ENCODE data around the gene PALM3. TPM values are rescaled to one million over a fixed set of nuclear protein-coding genes. Genes with fewer than 3 reads are reported as not detected.

Gene PALM3
- total and polyA plus RNA-seq, 2 experiments from 2014 or later: 16.6 to 45.8 TPM

DNA sequence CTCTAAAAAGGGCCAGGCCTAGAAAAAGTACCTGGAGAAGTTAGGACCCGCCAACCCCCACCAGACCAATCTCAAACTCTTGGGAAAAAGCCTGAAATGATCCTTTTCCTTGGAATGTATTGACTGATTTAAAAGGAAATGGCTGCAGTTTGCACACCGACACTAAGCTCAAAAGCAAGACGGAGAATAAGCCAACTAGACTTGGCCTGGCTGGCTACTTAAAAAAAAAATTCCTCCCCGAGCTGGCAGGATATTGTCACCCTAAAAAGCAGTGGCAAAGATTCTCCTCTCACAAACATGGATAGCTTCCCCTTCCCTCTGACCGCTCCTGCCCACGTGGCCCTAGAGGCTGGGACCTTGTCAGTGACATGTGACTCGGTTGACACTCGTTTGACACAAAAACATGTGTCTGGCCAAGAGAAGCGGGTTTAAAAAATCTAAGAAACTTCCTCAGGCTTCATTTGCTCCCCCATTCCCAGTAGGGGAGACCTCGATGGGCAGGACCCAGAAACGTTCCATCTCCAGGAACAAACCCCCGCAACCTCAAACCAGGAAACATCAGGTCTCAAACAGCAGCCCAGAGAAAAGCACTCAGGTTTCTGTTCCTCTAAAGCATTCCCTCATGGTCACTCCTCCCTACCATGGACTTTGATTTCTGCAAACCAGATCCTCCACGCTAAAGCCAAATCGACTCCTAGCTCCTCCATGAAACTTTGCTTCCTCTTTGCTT lies 57.1 kb downstream of the PALM3 start (continued):
- TF ChIP-seq, protein P1, sequence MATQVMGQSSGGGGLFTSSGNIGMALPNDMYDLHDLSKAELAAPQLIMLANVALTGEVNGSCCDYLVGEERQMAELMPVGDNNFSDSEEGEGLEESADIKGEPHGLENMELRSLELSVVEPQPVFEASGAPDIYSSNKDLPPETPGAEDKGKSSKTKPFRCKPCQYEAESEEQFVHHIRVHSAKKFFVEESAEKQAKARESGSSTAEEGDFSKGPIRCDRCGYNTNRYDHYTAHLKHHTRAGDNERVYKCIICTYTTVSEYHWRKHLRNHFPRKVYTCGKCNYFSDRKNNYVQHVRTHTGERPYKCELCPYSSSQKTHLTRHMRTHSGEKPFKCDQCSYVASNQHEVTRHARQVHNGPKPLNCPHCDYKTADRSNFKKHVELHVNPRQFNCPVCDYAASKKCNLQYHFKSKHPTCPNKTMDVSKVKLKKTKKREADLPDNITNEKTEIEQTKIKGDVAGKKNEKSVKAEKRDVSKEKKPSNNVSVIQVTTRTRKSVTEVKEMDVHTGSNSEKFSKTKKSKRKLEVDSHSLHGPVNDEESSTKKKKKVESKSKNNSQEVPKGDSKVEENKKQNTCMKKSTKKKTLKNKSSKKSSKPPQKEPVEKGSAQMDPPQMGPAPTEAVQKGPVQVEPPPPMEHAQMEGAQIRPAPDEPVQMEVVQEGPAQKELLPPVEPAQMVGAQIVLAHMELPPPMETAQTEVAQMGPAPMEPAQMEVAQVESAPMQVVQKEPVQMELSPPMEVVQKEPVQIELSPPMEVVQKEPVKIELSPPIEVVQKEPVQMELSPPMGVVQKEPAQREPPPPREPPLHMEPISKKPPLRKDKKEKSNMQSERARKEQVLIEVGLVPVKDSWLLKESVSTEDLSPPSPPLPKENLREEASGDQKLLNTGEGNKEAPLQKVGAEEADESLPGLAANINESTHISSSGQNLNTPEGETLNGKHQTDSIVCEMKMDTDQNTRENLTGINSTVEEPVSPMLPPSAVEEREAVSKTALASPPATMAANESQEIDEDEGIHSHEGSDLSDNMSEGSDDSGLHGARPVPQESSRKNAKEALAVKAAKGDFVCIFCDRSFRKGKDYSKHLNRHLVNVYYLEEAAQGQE (IDR thresholded peaks at IDR 0.05; ENCODE audit: unreplicated experiment): no peak
- TF ChIP-seq EZH2phosphoT487 (IDR thresholded peaks at IDR 0.05; ENCODE audit: unreplicated experiment): no peak

Other genes with a start within 250 kb of the PALM3 start
- not detected in 2 replicates for gene NANOS3, start 184.9 kb downstream of the PALM3 start, total RNA-seq (2014; rRNA removed; shearing (Covaris generic))
- not detected in 2 replicates for gene NANOS3, start 184.9 kb downstream of the PALM3 start, polyA plus RNA-seq (2016; fragmentation: Nextera tagmentation; extraction: Ambion mirVana)
- 3.7 and 4.0 TPM in 2 replicates for gene BRME1, start 156.0 kb downstream of the PALM3 start, total RNA-seq (2014; rRNA removed; shearing (Covaris generic))
- 3.9 and 4.7 TPM in 2 replicates for gene BRME1, start 156.0 kb downstream of the PALM3 start, polyA plus RNA-seq (2016; fragmentation: Nextera tagmentation; extraction: Ambion mirVana)
- gene CC2D1A, start 155.9 kb downstream of the PALM3 start, total RNA-seq (2014; rRNA removed; shearing (Covaris generic)): 27.3 and 39.7 TPM in 2 replicates
- gene CC2D1A, start 155.9 kb downstream of the PALM3 start, polyA plus RNA-seq (2016; fragmentation: Nextera tagmentation; extraction: Ambion mirVana): 21.7 and 23.1 TPM in 2 replicates
- gene PODNL1, start 123.7 kb downstream of the PALM3 start, total RNA-seq (2014; rRNA removed; shearing (Covaris generic)): 0.24 TPM in 1 of 2 replicates, not detected in the other
- 1.3 TPM in 1 of 2 replicates, not detected in the other for gene PODNL1, start 123.7 kb downstream of the PALM3 start, polyA plus RNA-seq (2016; fragmentation: Nextera tagmentation; extraction: Ambion mirVana)
- gene DCAF15, start 109.6 kb downstream of the PALM3 start, total RNA-seq (2014; rRNA removed; shearing (Covaris generic)): 74.8 and 81.3 TPM in 2 replicates
- gene DCAF15, start 109.6 kb downstream of the PALM3 start, polyA plus RNA-seq (2016; fragmentation: Nextera tagmentation; extraction: Ambion mirVana): 39.5 and 41.6 TPM in 2 replicates
- gene RFX1, start 55.8 kb downstream of the PALM3 start, total RNA-seq (2014; rRNA removed; shearing (Covaris generic)): 10.1 and 11.8 TPM in 2 replicates
- gene RFX1, start 55.8 kb downstream of the PALM3 start, polyA plus RNA-seq (2016; fragmentation: Nextera tagmentation; extraction: Ambion mirVana): 8.9 and 9.4 TPM in 2 replicates
- gene RLN3, start 33.9 kb downstream of the PALM3 start, total RNA-seq (2014; rRNA removed; shearing (Covaris generic)): not detected in 2 replicates
- not detected in 2 replicates for gene RLN3, start 33.9 kb downstream of the PALM3 start, polyA plus RNA-seq (2016; fragmentation: Nextera tagmentation; extraction: Ambion mirVana)
- gene IL27RA, start 30.3 kb downstream of the PALM3 start, total RNA-seq (2014; rRNA removed; shearing (Covaris generic)): 11.4 and 12.8 TPM in 2 replicates
- gene IL27RA, start 30.3 kb downstream of the PALM3 start, polyA plus RNA-seq (2016; fragmentation: Nextera tagmentation; extraction: Ambion mirVana): 7.7 and 8.3 TPM in 2 replicates
- 1.9 and 7.8 TPM in 2 replicates for gene MISP3, start 10.7 kb upstream of the PALM3 start, total RNA-seq (2014; rRNA removed; shearing (Covaris generic))
- 2.4 and 2.7 TPM in 2 replicates for gene MISP3, start 10.7 kb upstream of the PALM3 start, polyA plus RNA-seq (2016; fragmentation: Nextera tagmentation; extraction: Ambion mirVana)
- gene C19orf67, start 23.7 kb upstream of the PALM3 start, total RNA-seq (2014; rRNA removed; shearing (Covaris generic)): not detected in 2 replicates
- 0.40 TPM in 1 of 2 replicates, not detected in the other for gene C19orf67, start 23.7 kb upstream of the PALM3 start, polyA plus RNA-seq (2016; fragmentation: Nextera tagmentation; extraction: Ambion mirVana)
- 67.1 and 69.0 TPM in 2 replicates for gene SAMD1, start 28.7 kb upstream of the PALM3 start, total RNA-seq (2014; rRNA removed; shearing (Covaris generic))
- gene SAMD1, start 28.7 kb upstream of the PALM3 start, polyA plus RNA-seq (2016; fragmentation: Nextera tagmentation; extraction: Ambion mirVana): 32.2 and 38.1 TPM in 2 replicates
- 25.7 and 31.3 TPM in 2 replicates for gene PRKACA, start 55.7 kb upstream of the PALM3 start, total RNA-seq (2014; rRNA removed; shearing (Covaris generic))
- 12.3 and 13.0 TPM in 2 replicates for gene PRKACA, start 55.7 kb upstream of the PALM3 start, polyA plus RNA-seq (2016; fragmentation: Nextera tagmentation; extraction: Ambion mirVana)
- 33.3 and 37.1 TPM in 2 replicates for gene ASF1B, start 74.5 kb upstream of the PALM3 start, total RNA-seq (2014; rRNA removed; shearing (Covaris generic))
- 33.8 and 36.9 TPM in 2 replicates for gene ASF1B, start 74.5 kb upstream of the PALM3 start, polyA plus RNA-seq (2016; fragmentation: Nextera tagmentation; extraction: Ambion mirVana)
- gene ADGRL1, start 144.1 kb upstream of the PALM3 start, total RNA-seq (2014; rRNA removed; shearing (Covaris generic)): 84.0 and 100 TPM in 2 replicates
- gene ADGRL1, start 144.1 kb upstream of the PALM3 start, polyA plus RNA-seq (2016; fragmentation: Nextera tagmentation; extraction: Ambion mirVana): 20.6 and 21.8 TPM in 2 replicates

Data from GM23338 (cell line).